ENCODE measurements around the gene RCL1.

The RCL1 gene

GRCh38 chr9:4814913-4815312 is 22.2 kb downstream of the RCL1 start:
- DNase-seq: no peak

GRCh38 chr9:4815381-4815956 is 22.7 kb downstream of the RCL1 start:
- DNase-seq: no peak

GRCh38 chr9:4820168-4820567 is 27.4 kb downstream of the RCL1 start:
- DNase-seq: no peak

- DNase-seq: no peak
Observed at GRCh38 chr9:4821133-4821532, 28.4 kb downstream of the RCL1 start.

- DNase-seq: no peak
Observed at GRCh38 chr9:4822057-4822456, 29.3 kb downstream of the RCL1 start.

GRCh38 chr9:4826417-4827166 is 33.8 kb downstream of the RCL1 start:
- no peak for DNase-seq

- DNase-seq: no peak
Observed at GRCh38 chr9:4827224-4827623, 34.5 kb downstream of the RCL1 start.

- no peak for DNase-seq
Observed at GRCh38 chr9:4828761-4829160, 36.0 kb downstream of the RCL1 start.

GRCh38 chr9:4829969-4830368 is 37.2 kb downstream of the RCL1 start:
- DNase-seq: no peak

GRCh38 chr9:4830699-4831098 is 38.0 kb downstream of the RCL1 start:
- DNase-seq: no peak

GRCh38 chr9:4831119-4831518 is 38.4 kb downstream of the RCL1 start:
- no peak for DNase-seq

GRCh38 chr9:4831944-4832343 is 39.2 kb downstream of the RCL1 start:
- DNase-seq: no peak

- DNase-seq: no peak
Observed at GRCh38 chr9:4832786-4833579, 40.2 kb downstream of the RCL1 start.

- no peak for DNase-seq
Observed at GRCh38 chr9:4833781-4834560, 41.2 kb downstream of the RCL1 start.

- DNase-seq: no peak
Observed at GRCh38 chr9:4836676-4837075, 43.9 kb downstream of the RCL1 start.

- DNase-seq: no peak
Observed at GRCh38 chr9:4837261-4838188, 44.8 kb downstream of the RCL1 start.

- no peak for DNase-seq
Observed at GRCh38 chr9:4838189-4838546, 45.4 kb downstream of the RCL1 start.

- no peak for DNase-seq
Observed at GRCh38 chr9:4839470-4839912, 46.7 kb downstream of the RCL1 start.

GRCh38 chr9:4840018-4840417 is 47.3 kb downstream of the RCL1 start:
- DNase-seq: no peak

- no peak for DNase-seq
Observed at GRCh38 chr9:4842213-4842612, 49.5 kb downstream of the RCL1 start.

- no peak for DNase-seq
Observed at GRCh38 chr9:4842734-4843133, 50.0 kb downstream of the RCL1 start.
